Right cardiac atrium (tissue), 5 donors: ENCODE measurements around the gene FKBP8. TPM values are rescaled to one million over a fixed set of nuclear protein-coding genes. Genes with fewer than 3 reads are reported as not detected.

Source experiments
- ATAC-seq, 2 donors: fragments of 200-7000 bp; cut with Tn5 transposase; one replicate each; pipeline versions ENCODE4 v1.8.0 to v1.9.1; 2020; ENCODE audit warnings: moderate library complexity in 2 of 2, mild to moderate bottlenecking in 1 of 2
- DNase-seq, 3 donors: peaks; one replicate each; pipeline ENCODE4 v3.0.0-alpha.2; 2020
- H3K27ac ChIP-seq: one replicate; pipeline ENCODE4 v1.5.1; 2013; ENCODE audit warnings: mild to moderate bottlenecking, low read length, control low read depth, moderate library complexity
- H3K27me3 ChIP-seq: one replicate; pipeline ENCODE4 v1.6.1; 2013; ENCODE audit not compliant: control insufficient read depth, insufficient read depth
- H3K4me1 ChIP-seq: one replicate; pipeline ENCODE4 v1.6.1; 2013; ENCODE audit warnings: low read length; ENCODE audit not compliant: control insufficient read depth, insufficient read depth
- H3K4me3 ChIP-seq: one replicate; pipeline ENCODE4 v1.5.1; 2013; ENCODE audit warnings: low read length, control low read depth
- H3K9me3 ChIP-seq: one replicate; pipeline ENCODE4 v1.6.1; 2013; ENCODE audit warnings: low read length; ENCODE audit not compliant: control insufficient read depth
- WGBS: extraction: QIAGEN DNeasy Blood & Tissue Kit; methylation state at CpG from one replicate; pipeline ENCODE4 v1.1.7; 2013; 5-methylcytosine and 5-hydroxymethylcytosine counted together
- intact Hi-C, 4 donors: fragments of 100-400 bp; cut with DNase I; formaldehyde crosslinking; loops; one replicate each; pipeline versions ENCODE4 v1.11.0 to v1.14.0; 2022 to 2023
- polyA plus RNA-seq: library from polyadenylated mRNA; stranded (reverse); fragments of 200-250 nt; gene quantifications from one replicate; pipeline ENCODE4 v1.2.3, GENCODE V29; 2013
- total RNA-seq, 4 donors: library from RNA; stranded (reverse); fragmentation: NEBNext Ultra II Directional; extraction: Animal tissue kit (Norgen Biotek cat#: 25700); gene quantifications; one replicate each; pipeline ENCODE4 v1.2.1, GENCODE V29; 2021
- donor health status: healthy with polysubstance abuse.
- donor health status: DM: no; HTN: yes; CAD: no.
- donor health status: DM: no; HTN: no; CAD: no.
- donor health status: DM: no; HTN: yes; CAD: no; lungs with severe emphysema.
- donor health status: DM: yes; HTN: yes; CAD: no.

The FKBP8 gene
- total and polyA plus RNA-seq, 5 donors = 204 to 285 (median 215) TPM

- Histone ChIP-seq H3K9me3 (no peaks in the 10 kb centered on the region), H3K27ac (no peak overlapping the region), H3K4me1 (peaks cover 56% of the 10 kb centered on the region), H3K4me3 (no peak overlapping the region), H3K27me3 (no peaks in the 10 kb centered on the region)
- ATAC-seq = no peak
- 84% methylated on average over 8 of the region's 8 CpGs for WGBS
- DNase-seq = no peak
- intact Hi-C loops = loop anchor here in 1 of 4 donors (10.0 kb wide), 1 partner anchor 45 kb away; no protein-coding TSS in a partner anchor
These were observed 33.2 kb downstream of the FKBP8 start for GRCh38 chr19:18510216-18510615.

DNA sequence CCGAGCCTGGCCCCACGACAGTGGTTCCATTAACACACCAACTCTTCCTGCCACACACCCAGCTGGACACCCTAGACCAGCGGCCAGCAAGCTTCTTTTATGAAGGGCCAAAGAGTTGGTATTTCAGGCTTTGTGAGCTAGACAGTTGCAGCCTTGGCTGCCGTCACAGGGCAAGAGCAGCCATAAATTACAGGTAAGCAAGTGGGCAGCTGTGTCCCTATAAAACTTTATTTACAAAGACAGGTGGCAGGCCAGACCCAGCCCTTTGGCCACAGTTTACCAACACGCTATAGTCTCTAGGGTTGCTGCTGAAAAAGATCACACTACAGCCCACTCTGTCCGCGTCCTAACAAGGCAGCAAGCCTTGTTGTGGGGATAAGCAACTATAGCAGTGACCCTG is 34.8 kb downstream of the FKBP8 start:
- DNase-seq (peak in 1 of 3 donors; percentile 22), ATAC-seq (no peak)
- intact Hi-C loops = no loop called here
- WGBS = 88% methylated on average over 7 of the region's 7 CpGs
- peak overlapping the region; percentile 27 for H3K27ac ChIP-seq
- peaks cover 60% of the 10 kb centered on the region for H3K4me1 ChIP-seq
- no peak overlapping the region for H3K4me3 ChIP-seq
- no peaks in the 10 kb centered on the region for H3K27me3 ChIP-seq
- H3K9me3 ChIP-seq = no peaks in the 10 kb centered on the region

GRCh38 chr19:18507727-18508440 is 35.5 kb downstream of the FKBP8 start:
- peak in 2 of 3 donors; percentile 68 to 69 for DNase-seq
- intact Hi-C loops = no loop called here
- ATAC-seq = peak; percentile 11 to 39
- peak overlapping the region; percentile 88 for H3K27ac ChIP-seq
- 60% methylated on average over 11 of the region's 11 CpGs for WGBS
- H3K27me3 ChIP-seq = no peaks in the 10 kb centered on the region
- no peaks in the 10 kb centered on the region for H3K9me3 ChIP-seq
- no peak overlapping the region for H3K4me3 ChIP-seq
- H3K4me1 ChIP-seq = peaks cover 62% of the 10 kb centered on the region

- Histone ChIP-seq H3K4me3 (no peak overlapping the region), H3K9me3 (no peaks in the 10 kb centered on the region), H3K27ac (peak overlapping the region; percentile 88), H3K4me1 (peaks cover 68% of the 10 kb centered on the region), H3K27me3 (no peaks in the 10 kb centered on the region)
- DNase-seq (peak in 2 of 3 donors; percentile 75 to 79), ATAC-seq (peak; percentile 71 to 77)
- whole genome bisulfite sequencing = 39% methylated on average over 9 of the region's 9 CpGs
- intact Hi-C loops = no loop called here
These were observed 36.2 kb downstream of the FKBP8 start for GRCh38 chr19:18507021-18507726.

- intact Hi-C loops = no loop called here
- Histone ChIP-seq H3K27ac (peak overlapping the region; percentile 88), H3K27me3 (no peaks in the 10 kb centered on the region), H3K9me3 (no peaks in the 10 kb centered on the region), H3K4me1 (peaks cover 76% of the 10 kb centered on the region), H3K4me3 (no peak overlapping the region)
- ATAC-seq (no peak), DNase-seq (peak in 2 of 3 donors; percentile 81 to 83)
- 65% methylated on average over 19 of the region's 19 CpGs for WGBS
These were observed 37.1 kb downstream of the FKBP8 start for GRCh38 chr19:18506101-18506930.

GRCh38 chr19:18504886-18505610 is 38.3 kb downstream of the FKBP8 start:
- Histone ChIP-seq H3K4me1 (peaks cover 83% of the 10 kb centered on the region), H3K27me3 (no peaks in the 10 kb centered on the region), H3K4me3 (no peak overlapping the region), H3K27ac (peak overlapping the region; percentile 88), H3K9me3 (no peaks in the 10 kb centered on the region)
- DNase-seq (peak in 1 of 3 donors; percentile 30), ATAC-seq (no peak)
- intact Hi-C loops = no loop called here
- 70% methylated on average over 8 of the region's 8 CpGs for whole genome bisulfite sequencing

DNA sequence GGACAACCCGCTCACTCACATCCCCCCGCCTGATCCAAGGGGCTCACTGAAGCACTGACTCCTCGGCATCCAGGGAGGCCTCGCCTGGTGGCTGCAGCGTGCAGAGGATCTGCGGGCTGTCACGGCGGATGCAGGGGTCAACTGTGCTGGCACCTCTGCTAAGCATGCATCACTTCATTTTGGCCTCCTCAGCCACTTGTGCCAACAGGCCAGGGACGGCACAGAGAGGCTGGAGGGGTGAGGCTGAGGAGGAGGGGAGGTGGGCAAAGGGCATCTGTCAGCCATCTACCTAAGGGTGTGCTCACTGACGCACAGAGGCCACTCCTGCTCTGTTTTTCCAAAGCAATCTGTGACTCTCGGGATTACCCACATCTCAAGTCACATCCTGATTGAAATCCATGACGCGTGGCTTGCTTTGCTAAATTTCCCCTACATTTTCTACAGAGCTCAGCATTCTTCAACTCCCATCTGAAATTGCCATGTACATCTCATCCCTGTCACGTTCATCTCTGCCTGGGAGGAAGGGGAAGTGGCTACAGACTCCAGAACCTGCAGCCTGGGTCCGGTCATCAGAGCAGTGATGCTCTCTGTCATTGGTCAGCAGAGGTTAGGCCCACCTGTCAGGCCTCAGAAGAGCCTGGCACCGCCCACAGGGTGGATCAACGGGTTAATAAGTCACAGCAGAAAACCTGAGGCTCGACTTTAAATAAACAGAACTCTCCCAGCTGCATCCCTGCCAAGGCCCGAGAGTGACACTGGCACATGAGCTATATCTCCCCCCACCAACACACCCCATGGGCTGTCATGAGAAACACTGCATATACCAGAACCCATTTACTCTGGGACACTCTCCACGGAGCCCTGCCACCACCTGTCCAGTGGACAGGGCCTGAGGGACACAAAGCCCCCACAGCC is 39.1 kb downstream of the FKBP8 start:
- Histone ChIP-seq H3K4me3 (no peak overlapping the region), H3K4me1 (peaks cover 80% of the 10 kb centered on the region), H3K9me3 (no peaks in the 10 kb centered on the region), H3K27ac (peak overlapping the region; percentile 29), H3K27me3 (no peaks in the 10 kb centered on the region)
- WGBS = 62% methylated on average over 20 of the region's 20 CpGs
- ATAC-seq (no peak), DNase-seq (peak in 1 of 3 donors; percentile 55)
- intact Hi-C loops = no loop called here

- no peak overlapping the region for H3K4me3 ChIP-seq
- intact Hi-C loops = no loop called here
- no peaks in the 10 kb centered on the region for H3K27me3 ChIP-seq
- ATAC-seq = peak in 1 of 2 donors; percentile 0
- H3K4me1 ChIP-seq = peaks cover 78% of the 10 kb centered on the region
- DNase-seq = peak in 2 of 3 donors; percentile 64 to 74
- H3K9me3 ChIP-seq = no peaks in the 10 kb centered on the region
- H3K27ac ChIP-seq = peak overlapping the region; percentile 19
- 58% methylated on average over 15 of the region's 15 CpGs for WGBS
These were observed 39.9 kb downstream of the FKBP8 start for GRCh38 chr19:18503337-18503970.

DNA sequence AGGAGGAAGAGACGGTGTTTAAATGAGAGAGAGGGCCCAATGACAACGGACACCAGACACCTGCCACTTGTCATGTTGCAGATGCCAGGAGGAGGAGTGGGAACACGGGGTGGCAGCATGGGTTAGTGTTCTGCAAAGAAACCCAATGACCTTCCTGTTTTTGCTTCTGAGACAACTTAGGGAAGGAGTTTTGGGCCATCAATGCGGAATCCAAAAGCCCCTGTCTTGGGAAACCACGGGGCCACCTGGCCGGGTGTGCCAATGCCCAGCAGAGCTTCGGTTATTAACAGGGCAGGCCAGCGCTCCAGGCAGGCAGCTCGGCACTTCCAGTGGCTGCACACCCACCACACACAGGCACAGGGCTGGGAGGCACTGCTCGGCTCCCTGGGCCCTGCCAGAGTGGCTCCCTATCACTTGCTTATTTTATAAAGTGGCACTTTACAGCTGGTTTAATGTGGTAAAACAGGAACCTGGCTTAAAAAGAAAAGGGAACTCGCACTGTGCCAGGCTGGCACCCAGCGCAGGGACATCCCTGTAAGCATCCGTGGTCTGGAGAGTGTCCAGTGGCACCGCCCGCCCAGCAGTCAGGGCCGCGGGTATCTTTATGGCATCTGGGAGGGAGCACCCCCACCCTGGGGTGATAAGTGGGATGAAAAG is 40.6 kb downstream of the FKBP8 start:
- Histone ChIP-seq H3K4me1 (peaks cover 73% of the 10 kb centered on the region), H3K27me3 (no peaks in the 10 kb centered on the region), H3K9me3 (no peaks in the 10 kb centered on the region), H3K4me3 (no peak overlapping the region), H3K27ac (peak overlapping the region; percentile 19)
- WGBS = 54% methylated on average over 17 of the region's 17 CpGs
- no peak for ATAC-seq
- intact Hi-C loops = no loop called here
- peak in 2 of 3 donors; percentile 75 to 82 for DNase-seq
